Muscle layer of duodenum (tissue), 2 donors: ENCODE measurements around the gene PFN1.

Experiments used
- H3K27ac ChIP-seq: one replicate; pipeline ENCODE4 v1.7.0; 2013; ENCODE audit warnings: mild to moderate bottlenecking, low read length
- H3K27me3 ChIP-seq: one replicate; pipeline ENCODE4 v1.7.0; 2013; ENCODE audit warnings: low read depth, mild to moderate bottlenecking, control low read depth, low read length
- H3K36me3 ChIP-seq, 2 donors: one replicate each; pipeline ENCODE4 v1.7.0; 2013; ENCODE audit warnings: low read length in 2 of 2, control low read depth in 1 of 2, mild to moderate bottlenecking in 1 of 2; ENCODE audit not compliant: insufficient read depth in 2 of 2, control insufficient read depth in 1 of 2
- H3K4me1 ChIP-seq, 2 donors: one replicate each; pipeline ENCODE4 v1.7.0; 2013; ENCODE audit warnings: low read length in 2 of 2, mild to moderate bottlenecking in 2 of 2, control low read depth in 1 of 2, moderate library complexity in 1 of 2; ENCODE audit not compliant: insufficient read depth in 2 of 2, control insufficient read depth in 1 of 2
- H3K4me3 ChIP-seq, 2 donors: one replicate each; pipeline ENCODE4 v1.7.0; 2013; ENCODE audit warnings: low read length in 2 of 2, low read depth in 1 of 2, mild to moderate bottlenecking in 1 of 2
- H3K9me3 ChIP-seq, 2 donors: one replicate each; pipeline ENCODE4 v1.7.0; 2013; ENCODE audit warnings: low read length in 2 of 2, control low read depth in 1 of 2, mild to moderate bottlenecking in 1 of 2; ENCODE audit not compliant: control insufficient read depth in 1 of 2
- donor health status: healthy.

Gene PFN1

DNA sequence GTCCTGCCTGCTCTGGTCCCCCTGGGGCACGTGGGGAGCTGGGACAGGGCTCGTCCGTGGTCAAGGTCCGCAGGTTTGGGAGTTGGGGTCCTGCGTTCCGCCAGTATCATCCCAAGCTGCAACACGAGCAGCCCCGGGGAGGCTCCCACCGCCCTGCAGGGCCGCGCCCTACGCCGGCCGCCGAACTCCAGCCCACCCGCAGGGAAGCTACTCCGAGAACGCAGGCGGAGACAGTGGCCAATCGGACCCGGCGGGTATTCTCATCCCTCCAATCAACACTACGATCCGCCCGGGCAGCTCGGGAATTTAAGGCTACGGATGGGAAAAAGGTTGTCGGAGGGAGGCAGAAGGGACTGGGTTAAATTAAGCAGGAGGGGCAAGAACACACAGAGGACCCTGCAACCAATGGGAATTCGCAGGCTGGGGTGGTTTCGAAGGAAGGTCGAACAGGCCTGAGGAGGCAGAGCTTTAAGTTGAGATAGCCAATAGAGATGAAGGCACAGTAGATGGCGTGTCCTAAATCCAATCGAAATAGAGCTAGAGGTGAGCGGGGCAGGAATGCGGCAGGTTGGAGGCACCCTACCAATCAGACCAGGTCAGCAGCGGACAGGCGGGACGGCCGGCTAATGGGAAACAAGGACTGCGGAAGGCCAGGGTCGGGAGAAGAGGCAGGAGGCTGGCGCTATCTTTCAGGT, 18.7 kb upstream of the PFN1 start:
- peak overlapping the region; percentile 98 for H3K27ac ChIP-seq
- H3K36me3 ChIP-seq, result peaks cover 13 to 16% of the 10 kb centered on the region in 2 donors
- H3K4me1 ChIP-seq, result peaks cover 15 to 32% of the 10 kb centered on the region in 2 donors
- H3K4me3 ChIP-seq, result peak overlapping the region; percentile 72 to 90
- H3K27me3 ChIP-seq, result no peaks in the 10 kb centered on the region
- no peaks in the 10 kb centered on the region for H3K9me3 ChIP-seq

DNA sequence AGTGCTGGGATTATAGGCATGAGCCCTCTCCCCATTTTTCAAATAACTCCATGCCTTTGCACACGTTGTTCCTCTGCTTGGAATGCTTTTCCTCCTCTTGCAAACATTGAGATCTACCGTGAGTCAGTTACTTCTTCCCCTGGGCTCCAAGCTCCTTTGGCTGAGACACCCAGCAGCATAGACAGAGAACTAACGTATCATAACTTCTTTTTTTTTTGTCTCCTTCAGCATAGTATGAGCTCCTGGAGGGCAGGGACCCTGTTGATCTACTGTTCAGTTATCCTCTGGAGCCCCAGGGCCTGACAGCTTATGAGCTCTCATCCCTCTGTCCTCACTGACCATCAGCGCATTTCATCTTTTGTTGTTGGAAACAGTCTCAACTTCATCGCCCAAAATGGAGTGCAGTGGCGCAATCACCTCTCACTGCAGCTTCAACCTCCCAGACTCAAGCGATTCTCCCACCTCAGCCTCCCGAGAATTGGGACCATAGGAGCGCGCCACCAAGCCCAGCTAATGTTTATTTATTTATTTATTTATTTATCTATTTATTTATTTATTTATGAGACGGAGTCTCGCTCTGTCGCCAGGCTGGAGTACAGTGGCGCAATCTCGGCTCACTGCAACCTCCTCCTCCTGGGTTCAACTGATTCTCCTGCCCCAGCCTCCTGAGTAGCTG, 17.1 kb upstream of the PFN1 start:
- no peaks in the 10 kb centered on the region for H3K27me3 ChIP-seq
- peaks cover 15 to 25% of the 10 kb centered on the region in 2 donors for H3K4me1 ChIP-seq
- no peak overlapping the region for H3K27ac ChIP-seq
- H3K9me3 ChIP-seq, result no peaks in the 10 kb centered on the region
- peaks cover 17 to 20% of the 10 kb centered on the region in 2 donors for H3K36me3 ChIP-seq
- no peak overlapping the region for H3K4me3 ChIP-seq

- Histone ChIP-seq H3K4me1 (peaks cover 0 to 2% of the 10 kb centered on the region in 2 donors), H3K36me3 (peaks cover 13 to 29% of the 10 kb centered on the region in 2 donors), H3K27ac (no peak overlapping the region), H3K4me3 (no peak overlapping the region), H3K9me3 (no peaks in the 10 kb centered on the region), H3K27me3 (no peaks in the 10 kb centered on the region)
These were observed 12.1 kb upstream of the PFN1 start for GRCh38 chr17:4960279-4960922.

- Histone ChIP-seq H3K9me3 (no peaks in the 10 kb centered on the region), H3K36me3 (peaks cover 13 to 29% of the 10 kb centered on the region in 2 donors), H3K4me3 (no peak overlapping the region), H3K27ac (no peak overlapping the region), H3K4me1 (no peaks in the 10 kb centered on the region), H3K27me3 (no peaks in the 10 kb centered on the region)
These were observed 11.1 kb upstream of the PFN1 start for GRCh38 chr17:4959261-4959965.

DNA sequence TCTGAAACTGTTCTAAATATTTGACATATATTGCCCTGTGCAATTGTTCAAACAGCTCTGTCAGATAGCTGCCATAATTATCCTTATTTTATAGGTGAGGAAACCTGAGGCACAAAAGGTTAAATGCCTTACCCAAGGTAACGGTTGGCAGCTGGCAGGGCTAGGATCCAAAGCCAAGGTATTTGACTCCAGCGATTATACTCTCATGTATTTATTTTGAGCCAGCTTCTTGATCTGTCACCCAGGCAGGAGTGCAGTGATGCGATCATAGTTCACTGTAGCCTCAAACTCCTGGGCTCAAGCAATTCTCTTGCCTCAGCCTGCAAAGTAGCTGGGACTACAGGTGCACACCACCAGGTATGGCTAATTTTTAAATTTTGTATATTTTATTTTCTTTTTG, 9.8 kb upstream of the PFN1 start:
- Histone ChIP-seq H3K4me1 (no peaks in the 10 kb centered on the region), H3K27ac (no peak overlapping the region), H3K9me3 (no peaks in the 10 kb centered on the region), H3K27me3 (no peaks in the 10 kb centered on the region), H3K36me3 (peaks cover 13 to 29% of the 10 kb centered on the region in 2 donors), H3K4me3 (no peak overlapping the region)

- Histone ChIP-seq H3K27ac (no peak overlapping the region), H3K9me3 (no peaks in the 10 kb centered on the region), H3K27me3 (no peaks in the 10 kb centered on the region), H3K4me1 (no peaks in the 10 kb centered on the region), H3K4me3 (no peak overlapping the region), H3K36me3 (peaks cover 13 to 29% of the 10 kb centered on the region in 2 donors)
These were observed 8.2 kb upstream of the PFN1 start for GRCh38 chr17:4956493-4957061.

GRCh38 chr17:4955091-4955490, 6.8 kb upstream of the PFN1 start:
- no peaks in the 10 kb centered on the region for H3K9me3 ChIP-seq
- no peaks in the 10 kb centered on the region for H3K27me3 ChIP-seq
- H3K4me1 ChIP-seq, result peaks cover 11 to 14% of the 10 kb centered on the region in 2 donors
- no peak overlapping the region for H3K4me3 ChIP-seq
- no peak overlapping the region for H3K27ac ChIP-seq
- peaks cover 4 to 20% of the 10 kb centered on the region in 2 donors for H3K36me3 ChIP-seq

GRCh38 chr17:4953451-4953961, 5.2 kb upstream of the PFN1 start:
- H3K4me1 ChIP-seq, result peaks cover 11 to 15% of the 10 kb centered on the region in 2 donors
- no peaks in the 10 kb centered on the region for H3K27me3 ChIP-seq
- H3K36me3 ChIP-seq, result peaks cover 0 to 6% of the 10 kb centered on the region in 2 donors
- no peak overlapping the region for H3K4me3 ChIP-seq
- H3K27ac ChIP-seq, result no peak overlapping the region
- H3K9me3 ChIP-seq, result no peaks in the 10 kb centered on the region

DNA sequence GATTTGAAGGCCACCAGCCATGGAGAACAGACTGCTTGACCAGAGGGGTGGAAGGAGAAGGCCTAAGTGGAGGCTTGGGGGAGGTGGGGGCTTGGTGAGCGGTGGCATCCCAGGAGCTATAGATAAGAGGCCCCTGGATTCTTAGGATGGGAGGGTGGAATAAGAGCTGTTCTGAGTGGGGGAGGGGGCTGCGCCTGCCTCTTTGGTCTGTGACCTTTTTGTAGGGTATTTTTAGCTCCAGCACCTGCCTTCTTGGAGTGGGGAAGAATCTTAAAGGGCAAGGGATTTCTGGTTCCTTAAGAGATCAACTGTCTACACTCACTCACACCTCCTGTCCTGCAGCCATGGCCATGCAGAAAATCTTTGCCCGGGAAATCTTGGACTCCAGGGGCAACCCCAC, 3.2 kb upstream of the PFN1 start:
- no peak overlapping the region for H3K4me3 ChIP-seq
- H3K27ac ChIP-seq, result no peak overlapping the region
- peaks cover under 1 to 5% of the 10 kb centered on the region in 2 donors for H3K36me3 ChIP-seq
- H3K9me3 ChIP-seq, result no peaks in the 10 kb centered on the region
- H3K4me1 ChIP-seq, result peaks cover 11 to 21% of the 10 kb centered on the region in 2 donors
- no peaks in the 10 kb centered on the region for H3K27me3 ChIP-seq

DNA sequence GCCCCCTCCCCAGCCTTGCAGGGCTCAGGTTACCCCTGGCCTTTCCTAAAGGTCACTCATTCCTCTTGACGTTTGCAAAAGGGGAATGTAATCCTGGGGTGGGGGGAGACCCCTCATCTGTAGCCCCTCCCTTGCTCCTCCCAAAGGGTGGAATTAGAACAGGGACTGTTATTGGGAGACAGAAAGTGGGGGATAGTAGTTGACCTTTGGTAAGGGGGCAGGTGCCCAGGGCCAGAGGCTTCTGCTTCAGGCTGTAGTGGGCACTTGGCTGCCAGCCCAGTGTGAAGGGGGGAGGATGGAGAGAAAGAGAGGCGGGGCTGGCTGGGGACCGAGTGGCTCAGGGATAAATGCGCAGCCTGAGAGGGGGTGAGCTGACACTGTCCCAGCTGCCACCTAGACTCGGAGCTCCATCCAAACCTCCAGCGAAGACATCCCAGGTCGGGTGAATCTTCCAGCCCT, 2.4 kb upstream of the PFN1 start, which contains the start of gene ENO3:
Gene ENO3, plus strand, starts transcription at position 374 of the 459 bp plus-strand sequence. CDS start 711 bp downstream, outside the sequence.
- Histone ChIP-seq H3K27me3 (no peaks in the 10 kb centered on the region), H3K27ac (peak within 1 kb of the TSS; percentile 79), H3K9me3 (no peaks in the 10 kb centered on the region), H3K4me3 (peak within 1 kb of the TSS; percentile 44 to 97), H3K36me3 (peaks cover 5 to 10% of the 10 kb centered on the region in 2 donors), H3K4me1 (peaks cover 16 to 28% of the 10 kb centered on the region in 2 donors)
